Activated naive CD4-positive, alpha-beta T cell treated with anti-CD3 and anti-CD28 coated beads, Interleukin-2, amount 50 U/mL, for 24 hours (primary cell): ENCODE results near the gene VMO1.
A peak's percentile ranks its signal among the peaks of the same experiment; 100 is the strongest.
"Not testable (repeated sequence)": the region's sequence is repeated elsewhere in the genome, so short reads cannot be mapped to it uniquely, and the experiment has no call there.

Source experiments
- H3K27ac Mint-ChIP-seq: one replicate; pipeline ENCODE4 v1.8.0; 2021; ENCODE audit warnings: mild to moderate bottlenecking, mixed read lengths
- H3K27me3 Mint-ChIP-seq: one replicate; pipeline ENCODE4 v1.8.0; 2021; ENCODE audit warnings: mixed read lengths
- H3K36me3 Mint-ChIP-seq: one replicate; pipeline ENCODE4 v1.8.0; 2021; ENCODE audit warnings: mixed read lengths
- H3K4me1 Mint-ChIP-seq: one replicate; pipeline ENCODE4 v1.8.0; 2021; ENCODE audit warnings: mixed read lengths
- H3K4me3 Mint-ChIP-seq: one replicate; pipeline ENCODE4 v1.8.0; 2021; ENCODE audit warnings: mild to moderate bottlenecking, mixed read lengths
- H3K9me3 Mint-ChIP-seq: one replicate; pipeline ENCODE4 v1.8.0; 2021; ENCODE audit warnings: mixed read lengths

The VMO1 gene, protein sequence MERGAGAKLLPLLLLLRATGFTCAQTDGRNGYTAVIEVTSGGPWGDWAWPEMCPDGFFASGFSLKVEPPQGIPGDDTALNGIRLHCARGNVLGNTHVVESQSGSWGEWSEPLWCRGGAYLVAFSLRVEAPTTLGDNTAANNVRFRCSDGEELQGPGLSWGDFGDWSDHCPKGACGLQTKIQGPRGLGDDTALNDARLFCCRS

DNA sequence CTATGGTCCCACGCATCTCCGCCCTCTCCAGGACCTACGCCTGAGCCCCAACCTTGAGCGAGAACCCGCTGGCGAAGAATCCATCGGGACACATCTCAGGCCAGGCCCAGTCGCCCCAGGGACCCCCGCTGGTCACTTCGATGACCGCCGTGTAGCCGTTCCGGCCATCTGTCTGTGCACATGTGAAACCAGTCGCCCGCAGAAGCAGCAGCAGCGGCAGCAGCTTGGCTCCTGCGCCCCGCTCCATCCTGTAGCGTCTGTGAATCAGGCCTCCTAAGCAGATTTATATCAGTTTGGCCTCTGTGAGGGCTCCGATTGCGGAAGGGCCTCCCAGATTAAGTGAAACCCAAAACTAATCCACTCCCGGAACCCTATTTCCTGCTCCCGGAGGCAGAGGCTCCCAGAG is at the start of gene VMO1:
TSS of gene VMO1 (minus strand) at position 259 of the 406 bp plus-strand sequence. CDS start at position 247, 12 bp downstream.
- peak within 1 kb of the TSS; percentile 26 for H3K4me3 Mint-ChIP-seq
- H3K4me1 Mint-ChIP-seq, result peaks cover 21% of the 10 kb centered on the region
- no peaks in the 10 kb centered on the region for H3K9me3 Mint-ChIP-seq
- peaks cover 28% of the 10 kb centered on the region for H3K27me3 Mint-ChIP-seq
- H3K27ac Mint-ChIP-seq, result no peak within 1 kb of the TSS
- no peaks in the 10 kb centered on the region for H3K36me3 Mint-ChIP-seq

GRCh38 chr17:4834681-4835020 is 48.5 kb upstream of the VMO1 start:
- Mint-ChIP-seq H3K4me3 (peak overlapping the region; percentile 91), H3K36me3 (peaks cover 3% of the 10 kb centered on the region), H3K27ac (peak overlapping the region; percentile 49), H3K9me3 (no peaks in the 10 kb centered on the region), H3K4me1 (peaks cover 41% of the 10 kb centered on the region), H3K27me3 (no peaks in the 10 kb centered on the region)

GRCh38 chr17:4833941-4834680 is 47.9 kb upstream of the VMO1 start:
- Mint-ChIP-seq H3K4me3 (peak overlapping the region; percentile 91), H3K36me3 (peaks cover under 1% of the 10 kb centered on the region), H3K9me3 (no peaks in the 10 kb centered on the region), H3K4me1 (peaks cover 35% of the 10 kb centered on the region), H3K27me3 (no peaks in the 10 kb centered on the region), H3K27ac (peak overlapping the region; percentile 90)

DNA sequence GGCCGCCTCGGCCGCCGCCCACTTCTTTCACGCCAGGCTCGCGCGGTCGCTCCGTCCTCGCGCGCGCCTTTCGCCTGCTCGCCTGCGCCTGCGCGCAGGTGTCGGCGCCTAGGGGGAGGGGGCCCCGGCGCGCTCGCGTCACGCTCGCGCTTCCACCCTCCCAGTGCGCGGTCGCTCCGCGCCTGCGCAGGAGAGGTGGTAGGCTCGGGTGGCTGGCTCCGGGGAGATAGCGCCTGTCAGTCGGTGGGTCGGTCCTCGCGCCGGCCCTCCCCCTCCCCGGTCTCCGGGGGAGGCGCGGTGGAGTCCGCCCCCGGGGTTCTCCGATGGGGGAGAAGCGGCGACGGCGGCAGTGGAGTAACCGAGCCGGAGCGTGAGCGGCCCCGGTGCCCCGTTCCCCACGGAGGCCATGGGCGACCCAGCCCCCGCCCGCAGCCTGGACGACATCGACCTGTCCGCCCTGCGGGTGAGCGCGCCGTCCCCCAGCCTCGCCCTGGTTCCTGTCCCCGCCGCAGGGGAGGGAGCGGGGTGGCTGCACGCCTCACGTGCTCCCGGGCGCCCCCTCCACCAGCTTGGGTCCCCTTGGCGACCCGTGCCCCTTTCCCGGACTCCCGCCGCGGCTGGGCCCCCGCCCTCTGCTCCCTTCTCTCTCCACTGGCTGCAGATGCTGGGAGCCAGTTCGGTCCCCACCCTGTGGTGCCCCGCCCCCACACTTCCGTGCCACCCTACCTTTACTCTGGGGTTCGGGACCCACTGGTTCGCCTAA is 47.2 kb upstream of the VMO1 start, which contains the start of gene MINK1:
TSS of gene MINK1 (plus strand) at position 163 of the 763 bp plus-strand sequence. CDS start at position 407, 244 bp downstream.
- no peaks in the 10 kb centered on the region for H3K27me3 Mint-ChIP-seq
- H3K27ac Mint-ChIP-seq, result peak within 1 kb of the TSS; percentile 98
- H3K36me3 Mint-ChIP-seq, result no peaks in the 10 kb centered on the region
- peak within 1 kb of the TSS; percentile 97 for H3K4me3 Mint-ChIP-seq
- peaks cover 34% of the 10 kb centered on the region for H3K4me1 Mint-ChIP-seq
- H3K9me3 Mint-ChIP-seq, result no peaks in the 10 kb centered on the region

- H3K9me3 Mint-ChIP-seq, H3K36me3 Mint-ChIP-seq, H3K27me3 Mint-ChIP-seq: not testable (repeated sequence)
- Mint-ChIP-seq H3K4me1 (peaks cover 31% of the 10 kb centered on the region), H3K4me3 (peak overlapping the region; percentile 97), H3K27ac (peak overlapping the region; percentile 98)
Measured at GRCh38 chr17:4832829-4833177, 46.6 kb upstream of the VMO1 start.

DNA sequence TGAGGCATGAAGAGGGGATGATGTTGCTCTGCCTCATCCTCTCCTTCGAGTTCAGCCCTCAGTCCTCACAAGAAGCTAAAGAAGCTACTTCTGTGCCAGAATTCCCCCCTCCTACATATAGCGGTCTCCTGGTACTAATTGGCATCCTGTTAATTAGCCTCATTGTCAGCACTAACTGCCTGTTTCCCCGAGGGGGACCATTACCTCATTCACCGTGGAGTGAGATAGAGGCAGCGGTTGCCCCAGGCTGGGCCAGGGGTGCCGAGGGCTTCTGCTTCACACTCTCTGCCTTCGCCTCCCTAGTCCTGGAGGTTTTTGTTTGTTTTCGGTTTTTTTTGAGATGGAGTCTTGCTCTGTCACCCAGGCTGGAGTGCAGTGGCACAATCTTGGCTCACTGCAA is 41.2 kb upstream of the VMO1 start:
- Mint-ChIP-seq H3K27ac (no peak overlapping the region), H3K4me3 (no peak overlapping the region), H3K9me3 (no peaks in the 10 kb centered on the region), H3K4me1 (no peaks in the 10 kb centered on the region), H3K27me3 (no peaks in the 10 kb centered on the region), H3K36me3 (no peaks in the 10 kb centered on the region)

DNA sequence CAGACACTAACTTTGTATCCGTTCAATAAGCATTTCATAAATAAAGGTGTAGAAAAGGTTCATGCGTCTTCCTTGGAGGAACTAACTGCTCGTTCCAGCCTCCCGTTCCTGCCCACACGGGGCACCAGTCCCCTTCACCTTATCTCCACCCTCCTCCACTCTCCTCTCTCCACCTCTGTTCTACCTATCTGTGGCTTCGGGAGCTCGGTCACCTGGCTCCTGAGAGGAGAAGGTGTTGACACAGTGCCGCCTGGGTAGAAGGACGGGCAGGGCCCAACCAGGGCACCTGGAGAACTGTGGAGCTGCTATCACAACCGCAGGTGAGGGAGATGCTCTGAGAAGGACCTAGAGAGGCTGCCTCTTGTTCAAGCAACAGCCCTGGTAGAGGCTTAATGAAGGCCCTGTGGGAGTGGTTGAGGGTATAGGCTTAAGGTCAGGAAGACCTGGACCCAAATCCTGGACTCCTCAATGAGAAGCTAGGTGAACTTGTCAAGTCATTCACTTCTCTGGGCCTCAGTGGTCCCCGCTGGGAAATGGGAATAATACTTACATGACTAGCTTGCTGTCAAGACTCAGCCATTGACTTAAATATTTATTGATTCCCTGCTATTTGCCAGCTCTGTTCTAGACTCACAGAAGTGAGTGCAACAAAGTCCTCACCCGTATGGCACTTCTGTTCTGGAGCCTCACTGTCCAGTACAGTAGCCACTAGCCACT is 37.4 kb upstream of the VMO1 start:
- no peaks in the 10 kb centered on the region for H3K27me3 Mint-ChIP-seq
- H3K4me3 Mint-ChIP-seq, result no peak overlapping the region
- no peak overlapping the region for H3K27ac Mint-ChIP-seq
- no peaks in the 10 kb centered on the region for H3K36me3 Mint-ChIP-seq
- no peaks in the 10 kb centered on the region for H3K4me1 Mint-ChIP-seq
- H3K9me3 Mint-ChIP-seq, result no peaks in the 10 kb centered on the region

DNA sequence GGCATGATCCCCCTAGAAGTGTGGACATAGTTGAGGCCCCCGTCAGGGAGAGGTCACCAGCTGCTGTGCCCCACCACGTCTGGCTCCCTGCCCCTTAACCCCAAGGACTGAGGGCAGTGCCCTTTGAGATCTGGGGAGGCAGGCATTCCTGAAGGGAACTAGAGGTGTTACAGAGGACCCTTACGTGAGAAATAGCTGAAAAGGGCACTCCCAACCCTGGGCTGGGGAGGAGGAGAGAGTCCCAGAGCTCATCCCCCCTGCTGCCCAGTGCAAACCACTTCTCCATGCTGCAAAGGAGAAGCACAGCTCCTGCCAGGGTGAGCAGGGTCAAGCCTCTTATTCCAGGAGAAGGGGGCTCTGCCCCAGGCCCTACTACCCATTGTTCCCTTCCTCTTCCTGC is 36.7 kb upstream of the VMO1 start:
- Mint-ChIP-seq H3K9me3 (no peaks in the 10 kb centered on the region), H3K27ac (no peak overlapping the region), H3K4me3 (no peak overlapping the region), H3K27me3 (no peaks in the 10 kb centered on the region), H3K36me3 (no peaks in the 10 kb centered on the region), H3K4me1 (no peaks in the 10 kb centered on the region)

GRCh38 chr17:4818276-4818675 is 32.1 kb upstream of the VMO1 start:
- Mint-ChIP-seq H3K4me1 (no peaks in the 10 kb centered on the region), H3K4me3 (no peak overlapping the region), H3K36me3 (peaks cover 2% of the 10 kb centered on the region), H3K27ac (no peak overlapping the region), H3K27me3 (no peaks in the 10 kb centered on the region), H3K9me3 (no peaks in the 10 kb centered on the region)

DNA sequence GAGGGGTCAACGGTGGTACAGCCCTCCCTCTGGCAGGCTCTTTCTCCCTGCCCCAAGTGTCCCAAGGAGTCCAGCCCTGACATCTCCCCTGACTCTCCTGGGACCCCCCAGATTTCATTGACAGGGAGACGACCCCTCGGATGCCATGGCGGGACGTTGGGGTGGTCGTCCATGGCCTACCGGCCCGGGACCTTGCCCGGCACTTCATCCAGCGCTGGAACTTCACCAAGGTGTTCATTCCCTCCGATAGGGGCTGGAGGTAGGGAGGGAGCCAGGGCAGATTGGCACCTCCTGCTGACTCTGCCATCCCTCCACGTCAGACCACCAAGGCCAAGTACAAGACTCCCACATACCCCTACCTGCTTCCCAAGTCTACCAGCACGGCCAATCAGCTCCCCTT is 30.7 kb upstream of the VMO1 start:
- peaks cover 2% of the 10 kb centered on the region for H3K36me3 Mint-ChIP-seq
- no peak overlapping the region for H3K27ac Mint-ChIP-seq
- no peaks in the 10 kb centered on the region for H3K9me3 Mint-ChIP-seq
- no peak overlapping the region for H3K4me3 Mint-ChIP-seq
- no peaks in the 10 kb centered on the region for H3K4me1 Mint-ChIP-seq
- no peaks in the 10 kb centered on the region for H3K27me3 Mint-ChIP-seq

GRCh38 chr17:4815043-4815675 is 29.0 kb upstream of the VMO1 start:
- no peaks in the 10 kb centered on the region for H3K9me3 Mint-ChIP-seq
- H3K4me3 Mint-ChIP-seq, result no peak overlapping the region
- H3K36me3 Mint-ChIP-seq, result peaks cover 5% of the 10 kb centered on the region
- H3K4me1 Mint-ChIP-seq, result no peaks in the 10 kb centered on the region
- no peak overlapping the region for H3K27ac Mint-ChIP-seq
- H3K27me3 Mint-ChIP-seq, result no peaks in the 10 kb centered on the region

GRCh38 chr17:4812690-4813089 is 26.5 kb upstream of the VMO1 start:
- peaks cover 5% of the 10 kb centered on the region for H3K36me3 Mint-ChIP-seq
- no peaks in the 10 kb centered on the region for H3K9me3 Mint-ChIP-seq
- no peak overlapping the region for H3K4me3 Mint-ChIP-seq
- H3K4me1 Mint-ChIP-seq, result peaks cover 7% of the 10 kb centered on the region
- no peak overlapping the region for H3K27ac Mint-ChIP-seq
- no peaks in the 10 kb centered on the region for H3K27me3 Mint-ChIP-seq

- Mint-ChIP-seq H3K27ac (no peak overlapping the region), H3K36me3 (peaks cover 5% of the 10 kb centered on the region), H3K27me3 (no peaks in the 10 kb centered on the region), H3K9me3 (no peaks in the 10 kb centered on the region), H3K4me3 (no peak overlapping the region), H3K4me1 (peaks cover 8% of the 10 kb centered on the region)
Measured at GRCh38 chr17:4811471-4811870, 25.3 kb upstream of the VMO1 start.

- no peaks in the 10 kb centered on the region for H3K27me3 Mint-ChIP-seq
- H3K4me1 Mint-ChIP-seq, result peaks cover 14% of the 10 kb centered on the region
- no peak overlapping the region for H3K4me3 Mint-ChIP-seq
- no peak overlapping the region for H3K27ac Mint-ChIP-seq
- no peaks in the 10 kb centered on the region for H3K9me3 Mint-ChIP-seq
- H3K36me3 Mint-ChIP-seq, result peaks cover 3% of the 10 kb centered on the region
Measured at GRCh38 chr17:4810696-4811290, 24.6 kb upstream of the VMO1 start.

- Mint-ChIP-seq H3K4me1 (peaks cover 14% of the 10 kb centered on the region), H3K9me3 (no peaks in the 10 kb centered on the region), H3K27ac (peak overlapping the region; percentile 56), H3K27me3 (no peaks in the 10 kb centered on the region), H3K4me3 (peak overlapping the region; percentile 58), H3K36me3 (peaks cover 3% of the 10 kb centered on the region)
Measured at GRCh38 chr17:4808378-4808767, 22.2 kb upstream of the VMO1 start.
